Stimulated activated naive CD8-positive, alpha-beta T cell treated with anti-CD3 and anti-CD28 coated beads, Interleukin-15, Interleukin-2, amounts not matched to agents 100 U/mL and 50 U/mL, for 24 hours (primary cell): ENCODE results near the gene DARS2.
"Not testable (repeated sequence)": the region's sequence is repeated elsewhere in the genome, so short reads cannot be mapped to it uniquely, and the experiment has no call there.

Experiments
- ATAC-seq: fragments of 150-1000 bp; cut with Tn5 transposase; one replicate; pipeline ENCODE4 v1.10.0; 2021
- DNase-seq: peaks from one replicate; pipeline ENCODE4 v3.0.0; 2021

The DARS2 gene

DNA sequence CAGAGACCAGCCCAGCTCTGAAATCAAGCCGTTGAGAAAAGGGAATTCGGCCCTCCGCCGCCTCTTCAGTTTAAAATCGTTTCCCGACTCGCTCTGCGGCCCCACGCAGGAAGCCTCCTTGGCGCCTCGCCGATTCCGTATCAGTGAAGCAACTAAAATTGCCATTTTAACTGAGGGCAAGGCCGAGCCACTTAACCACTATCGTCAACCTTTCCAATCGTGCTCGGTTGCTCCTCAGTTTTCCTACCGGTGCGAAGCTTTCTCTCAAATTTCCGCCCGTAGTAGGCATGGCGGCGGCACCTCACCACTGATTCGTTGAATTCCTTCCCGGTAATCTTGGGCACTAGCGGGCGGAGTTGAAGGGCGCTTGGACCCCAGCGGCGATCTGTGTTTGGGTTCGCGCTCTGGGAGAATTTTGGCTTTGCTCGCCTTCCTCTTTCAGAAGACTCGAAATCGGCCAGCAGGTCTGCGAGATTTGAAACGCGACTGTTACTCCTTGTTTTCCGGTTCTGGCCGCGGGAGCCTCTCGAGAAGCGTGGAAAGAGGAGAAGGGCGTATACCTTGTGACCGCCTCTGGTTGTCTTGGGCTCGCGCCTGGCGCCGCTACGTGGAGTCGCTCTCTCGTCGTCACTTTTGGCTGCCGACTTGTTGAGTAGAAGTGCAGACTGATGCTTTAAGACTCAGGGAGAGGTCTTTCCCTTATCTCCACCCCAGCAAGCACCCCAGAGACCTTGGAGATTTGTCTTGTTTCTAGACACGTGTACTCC lies at the start of gene DARS2, which contains the start of gene CENPL:
Gene DARS2 (plus strand): TSS at position 359 of the 767 bp plus-strand sequence. CDS start 557 bp downstream, outside the sequence.
Gene CENPL (minus strand): TSS at position 569 of the 767 bp plus-strand sequence. CDS start 13,584 bp downstream, outside the sequence.
- peak; percentile 87 for ATAC-seq
- peak; percentile 85 for DNase-seq

DNA sequence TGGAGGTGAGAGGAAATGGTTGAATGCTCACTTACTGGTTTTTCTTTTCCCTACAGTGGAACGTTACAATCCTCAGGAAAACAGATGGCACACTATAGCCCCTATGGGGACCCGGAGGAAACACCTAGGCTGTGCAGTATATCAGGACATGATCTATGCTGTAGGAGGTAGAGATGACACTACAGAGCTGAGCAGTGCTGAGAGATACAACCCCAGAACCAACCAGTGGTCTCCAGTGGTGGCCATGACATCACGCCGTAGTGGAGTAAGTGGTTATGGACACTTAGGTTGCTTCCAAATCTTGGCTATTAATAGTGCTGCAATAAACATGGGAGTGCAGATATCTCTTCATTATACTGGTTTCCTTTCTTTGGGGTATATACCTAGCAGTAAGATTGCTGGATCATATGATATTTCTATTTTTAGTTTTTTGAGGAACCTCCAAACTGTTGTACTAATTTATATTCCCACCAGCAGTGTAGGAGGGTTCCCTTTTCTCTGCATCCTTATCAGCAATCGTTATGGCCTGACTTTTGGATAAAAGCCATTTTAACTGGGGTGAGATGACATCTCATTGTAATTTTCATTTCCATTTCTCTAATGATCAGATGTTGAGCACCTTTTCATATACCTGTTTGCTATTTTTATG lies 48.8 kb upstream of the DARS2 start:
- ATAC-seq (no peak), DNase-seq (no peak)

GRCh38 chr1:173779936-173780335 lies 44.5 kb upstream of the DARS2 start:
- no peak for DNase-seq
- ATAC-seq, result no peak

- DNase-seq (no peak), ATAC-seq (no peak)
Observed at GRCh38 chr1:173784997-173785396, 39.5 kb upstream of the DARS2 start.

DNA sequence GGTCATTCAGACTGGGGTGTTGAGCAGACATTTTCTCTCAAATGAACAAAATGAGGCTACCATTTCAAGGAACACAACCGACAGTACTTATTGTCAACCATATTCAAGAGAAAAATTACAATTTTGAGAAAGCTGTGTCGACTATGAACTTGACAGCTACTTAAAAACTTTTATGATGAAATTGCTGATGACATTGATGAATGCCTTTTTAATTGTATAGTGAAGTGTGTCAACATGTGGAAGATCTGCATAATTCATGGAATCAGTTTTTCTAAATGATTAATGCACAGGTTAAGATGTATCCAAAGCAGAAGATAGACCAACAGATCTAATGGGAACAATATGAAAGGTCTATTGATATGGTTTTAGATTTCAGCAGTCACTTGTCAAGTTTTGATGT lies 34.6 kb upstream of the DARS2 start:
- DNase-seq (no peak), ATAC-seq (no peak)

GRCh38 chr1:173798078-173798477 lies 26.4 kb upstream of the DARS2 start:
- DNase-seq (no peak), ATAC-seq (no peak)

- ATAC-seq, DNase-seq: not testable (repeated sequence)
Observed at GRCh38 chr1:173799995-173800394, 24.5 kb upstream of the DARS2 start.

- no peak for ATAC-seq
- DNase-seq, result no peak
Observed at GRCh38 chr1:173802961-173803360, 21.5 kb upstream of the DARS2 start.

GRCh38 chr1:173813654-173814053 lies 10.8 kb upstream of the DARS2 start:
- ATAC-seq, DNase-seq: not testable (repeated sequence)

DNA sequence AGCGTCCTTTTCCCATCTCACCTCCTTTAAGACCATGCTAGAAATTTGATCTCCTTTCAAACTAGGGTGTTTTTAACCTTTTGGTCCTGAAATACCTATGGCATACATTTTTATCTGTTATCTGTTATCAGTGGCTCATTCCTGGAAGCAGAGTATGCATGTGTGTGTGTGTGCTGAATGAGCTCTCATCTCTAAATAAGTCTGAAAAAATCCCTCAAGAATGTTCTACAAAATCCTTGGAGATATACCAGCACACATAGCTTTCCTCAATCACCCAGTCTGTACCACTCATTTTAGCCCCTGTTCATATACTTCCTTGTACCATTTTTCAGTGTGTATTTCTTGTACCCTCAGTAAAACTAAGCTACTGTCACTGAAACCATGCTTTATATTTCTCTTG lies 6.0 kb upstream of the DARS2 start:
- ATAC-seq (no peak), DNase-seq (no peak)

- ATAC-seq (no peak), DNase-seq (no peak)
Observed at GRCh38 chr1:173821680-173822079, 2.8 kb upstream of the DARS2 start.

DNA sequence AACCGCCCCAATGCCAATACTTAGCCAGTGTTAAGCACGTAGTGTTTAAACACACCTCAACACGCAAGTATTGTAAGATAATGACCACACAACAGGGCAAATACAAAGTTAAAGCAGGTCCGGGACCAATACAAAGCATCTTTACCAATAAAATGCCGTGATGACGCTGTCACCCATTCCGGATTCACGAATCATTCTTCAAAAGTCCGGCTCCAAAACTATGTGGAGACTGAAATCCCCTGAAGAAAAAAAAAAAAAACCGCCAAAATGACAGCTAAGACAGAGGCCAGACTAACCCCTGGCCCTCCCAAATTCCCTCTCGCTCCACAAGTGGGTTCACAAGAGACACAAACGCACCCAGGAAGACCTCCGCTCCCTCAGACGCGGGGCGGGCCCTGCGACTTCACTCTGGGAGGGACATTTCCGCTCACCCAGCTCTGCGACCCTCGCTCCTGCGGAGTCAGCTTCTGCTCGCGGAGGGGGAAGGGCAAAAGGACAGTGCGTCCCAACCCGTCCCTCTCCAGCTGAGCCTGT lies 625 bp upstream of the DARS2 start:
- DNase-seq, result no peak
- ATAC-seq, result peak; percentile 70

- no peak for ATAC-seq
Observed at GRCh38 chr1:173827611-173828010, 3.1 kb downstream of the DARS2 start.

GRCh38 chr1:173832748-173833147 lies 8.3 kb downstream of the DARS2 start:
- no peak for ATAC-seq
- no peak for DNase-seq

More at GRCh38 chr1:173827611-173828010, 3.1 kb downstream of the DARS2 start:
- DNase-seq, result no peak

GRCh38 chr1:173852105-173852504 lies 27.6 kb downstream of the DARS2 start:
- no peak for DNase-seq
- no peak for ATAC-seq

DNA sequence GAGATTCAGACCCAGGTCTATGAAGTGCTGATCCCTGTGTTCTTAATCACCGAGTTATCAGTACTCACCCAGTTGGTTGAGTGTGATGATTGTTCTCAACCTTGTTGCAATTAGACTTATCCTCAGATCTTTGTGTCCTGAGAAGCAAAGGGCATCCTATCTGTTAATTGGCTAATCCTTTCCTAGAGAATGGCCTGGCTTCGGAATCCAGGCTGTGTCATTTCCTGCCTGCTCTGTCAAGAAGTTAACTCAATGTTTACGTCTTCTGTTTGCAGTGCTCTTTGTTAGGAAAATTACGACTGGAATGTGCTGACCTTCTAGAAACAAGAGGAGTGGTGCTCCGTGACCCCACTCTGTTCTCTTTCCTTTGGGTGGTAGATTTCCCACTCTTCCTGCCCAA lies 28.6 kb downstream of the DARS2 start:
- no peak for DNase-seq
- ATAC-seq, result no peak

DNA sequence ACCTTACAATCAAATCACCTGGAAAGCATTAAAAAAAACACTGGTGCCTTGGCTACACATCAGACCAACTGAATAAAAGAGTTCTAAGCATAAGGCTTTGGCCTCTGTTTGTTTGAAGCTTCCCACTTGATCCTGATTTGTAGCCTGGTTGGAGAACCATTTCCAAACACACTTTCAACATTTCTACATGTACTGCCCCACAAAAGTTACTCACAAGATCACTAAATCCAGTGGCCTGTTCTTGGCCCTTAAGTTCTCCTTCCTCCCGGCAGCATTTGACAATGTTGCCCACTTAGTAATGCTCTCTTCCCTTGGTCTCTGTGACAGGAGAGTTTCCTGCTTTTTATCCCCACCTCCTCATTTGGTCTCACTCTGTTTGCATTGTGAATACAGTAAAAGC lies 31.5 kb downstream of the DARS2 start:
- DNase-seq (no peak), ATAC-seq (no peak)

- ATAC-seq (no peak), DNase-seq (no peak)
Observed at GRCh38 chr1:173856903-173857302, 32.4 kb downstream of the DARS2 start.

- ATAC-seq (no peak), DNase-seq (no peak)
Observed at GRCh38 chr1:173857363-173857917, 33.0 kb downstream of the DARS2 start.

DNA sequence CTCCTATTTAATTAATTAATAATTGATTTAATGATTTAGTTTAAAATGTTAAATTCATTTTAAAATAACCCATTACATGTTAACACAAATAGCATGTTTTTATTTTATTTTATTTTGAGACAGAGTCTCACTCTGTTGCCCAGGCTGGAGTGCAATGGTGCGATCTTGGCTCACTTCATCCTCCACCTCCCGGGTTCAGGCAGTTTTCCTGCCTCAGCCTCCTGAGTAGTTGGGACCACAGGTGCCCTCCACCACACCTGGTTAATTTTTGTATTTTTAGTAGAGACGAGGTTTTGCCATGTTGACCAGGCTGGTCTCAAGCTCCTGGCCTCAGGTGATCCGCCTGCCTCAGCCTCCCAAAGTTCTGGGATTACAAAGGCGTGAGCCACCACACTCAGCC lies 35.1 kb downstream of the DARS2 start:
- not testable (repeated sequence) for ATAC-seq, DNase-seq

DNA sequence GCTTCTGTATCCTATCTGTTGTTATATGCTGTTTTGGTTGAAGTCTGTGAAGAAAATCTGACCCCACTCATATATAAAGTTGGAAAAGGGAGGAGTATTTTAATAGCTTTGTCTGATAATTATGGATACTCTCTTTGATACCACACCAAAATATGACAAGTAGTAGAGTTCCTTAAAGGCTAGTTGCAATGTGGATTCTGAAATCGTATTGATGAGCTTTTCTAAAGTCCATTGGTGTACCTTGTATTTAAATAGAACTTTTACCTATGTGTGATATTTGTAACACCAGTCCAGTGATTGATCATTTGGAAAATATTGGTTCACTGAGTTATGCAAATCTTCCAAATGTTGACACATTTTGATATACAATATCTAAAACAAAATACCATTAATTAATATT lies 35.6 kb downstream of the DARS2 start:
- DNase-seq (no peak), ATAC-seq (no peak)

DNA sequence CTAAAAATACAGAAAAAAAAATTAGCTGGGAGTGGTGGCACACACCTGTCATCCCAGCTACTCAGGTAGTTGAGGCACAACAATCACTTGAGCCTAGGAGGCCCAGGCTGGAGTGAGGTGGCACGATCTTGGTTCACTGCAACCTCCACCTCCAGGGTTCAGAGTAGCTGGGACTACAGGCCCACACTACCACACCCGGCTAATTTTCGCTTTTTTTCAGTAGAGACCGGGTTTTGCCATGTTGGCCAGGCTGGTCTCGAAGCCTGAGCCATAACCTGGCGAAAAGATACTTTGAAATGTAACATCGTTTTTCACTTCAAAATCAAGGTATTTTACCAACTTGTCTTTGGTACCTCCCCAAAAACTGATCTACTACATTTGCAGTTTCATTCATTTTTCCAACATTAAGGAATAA lies 37.3 kb downstream of the DARS2 start:
- ATAC-seq, result peak; percentile 50
- DNase-seq, result peak; percentile 57
